Kidney epithelial cell (primary cell): Measurements from ENCODE around the gene KRT6C. TPM values are rescaled to one million over a fixed set of nuclear protein-coding genes. Genes with fewer than 3 reads are reported as not detected.

Experiments used
- DNase-seq: peaks from one replicate; pipeline ENCODE4 v3.0.0-alpha.2; 2010; ENCODE audit warnings: low read depth
- H3K27me3 ChIP-seq: 2 replicates; pipeline ENCODE4 v1.6.0; 2011; ENCODE audit warnings: low read length; ENCODE audit not compliant: control insufficient read depth, insufficient read depth
- H3K36me3 ChIP-seq: 2 replicates; pipeline ENCODE4 v1.5.1; 2011; ENCODE audit warnings: low read length; ENCODE audit not compliant: control insufficient read depth, insufficient read depth
- H3K4me3 ChIP-seq: 2 replicates; pipeline ENCODE4 v1.5.1; 2011; ENCODE audit warnings: low read depth, mild to moderate bottlenecking, control low read depth, low read length
- CTCF ChIP-seq: IDR thresholded peaks from 2 replicates; pipeline ENCODE4 v1.5.1; 2011; ENCODE audit warnings: mild to moderate bottlenecking, moderate library complexity, low read length, control low read depth, inconsistent platforms; ENCODE audit not compliant: insufficient read depth, poor library complexity, severe bottlenecking
- total RNA-seq: library from RNA; depleted of rRNA; stranded (reverse); fragments of >200 nt; gene quantifications from 2 replicates; pipeline ENCODE4 v1.2.3, GENCODE V29; 2015

KRT6C gene
- total RNA-seq, 1 donor from 2014 or later, result not detected

- Histone ChIP-seq H3K4me3 (no peak overlapping the region), H3K36me3 (no peaks in the 10 kb centered on the region), H3K27me3 (no peaks in the 10 kb centered on the region)
- no peak for TF ChIP-seq CTCF
- no peak for DNase-seq
Observed at GRCh38 chr12:52444647-52445595, 28.7 kb downstream of the KRT6C start.

GRCh38 chr12:52443966-52444365 lies 29.6 kb downstream of the KRT6C start:
- no peak overlapping the region for H3K4me3 ChIP-seq
- H3K36me3 ChIP-seq, result no peaks in the 10 kb centered on the region
- TF ChIP-seq CTCF, result no peak
- H3K27me3 ChIP-seq, result no peaks in the 10 kb centered on the region
- no peak for DNase-seq

- peak; percentile 63 for DNase-seq
- no peaks in the 10 kb centered on the region for H3K27me3 ChIP-seq
- no peak for TF ChIP-seq CTCF
- H3K36me3 ChIP-seq, result no peaks in the 10 kb centered on the region
- H3K4me3 ChIP-seq, result no peak overlapping the region
Observed at GRCh38 chr12:52442600-52443061, 31.0 kb downstream of the KRT6C start.

- H3K4me3 ChIP-seq, result no peak overlapping the region
- TF ChIP-seq CTCF, result no peak
- H3K36me3 ChIP-seq, result no peaks in the 10 kb centered on the region
- H3K27me3 ChIP-seq, result no peaks in the 10 kb centered on the region
- DNase-seq, result no peak
Observed at GRCh38 chr12:52441320-52441911, 32.2 kb downstream of the KRT6C start.

- no peak for TF ChIP-seq CTCF
- H3K36me3 ChIP-seq, result no peaks in the 10 kb centered on the region
- H3K27me3 ChIP-seq, result no peaks in the 10 kb centered on the region
- no peak for DNase-seq
- H3K4me3 ChIP-seq, result no peak overlapping the region
Observed at GRCh38 chr12:52440821-52441319, 32.7 kb downstream of the KRT6C start.
